ENCODE data around the gene SH3D19.

DNA sequence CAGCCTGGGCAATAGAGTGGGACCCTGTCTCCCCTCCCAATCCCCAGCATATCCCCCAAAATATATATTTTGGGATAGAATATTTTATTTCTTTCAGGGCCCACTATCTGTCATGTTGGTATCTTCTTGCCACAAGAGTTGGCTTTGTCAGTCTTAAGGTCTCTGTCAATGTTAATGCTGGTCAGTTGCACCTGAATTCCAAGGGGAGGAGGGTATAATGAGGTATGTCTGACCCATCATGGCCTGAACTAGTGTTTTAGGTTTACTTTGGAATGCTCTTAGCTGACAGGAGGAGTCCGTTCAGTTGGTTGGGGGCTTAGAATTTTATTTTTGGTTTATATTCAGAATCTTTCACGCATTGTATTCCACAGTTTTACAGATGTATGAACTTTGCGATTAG is 232.2 kb downstream of the SH3D19 start:
- TF ChIP-seq, protein P1, sequence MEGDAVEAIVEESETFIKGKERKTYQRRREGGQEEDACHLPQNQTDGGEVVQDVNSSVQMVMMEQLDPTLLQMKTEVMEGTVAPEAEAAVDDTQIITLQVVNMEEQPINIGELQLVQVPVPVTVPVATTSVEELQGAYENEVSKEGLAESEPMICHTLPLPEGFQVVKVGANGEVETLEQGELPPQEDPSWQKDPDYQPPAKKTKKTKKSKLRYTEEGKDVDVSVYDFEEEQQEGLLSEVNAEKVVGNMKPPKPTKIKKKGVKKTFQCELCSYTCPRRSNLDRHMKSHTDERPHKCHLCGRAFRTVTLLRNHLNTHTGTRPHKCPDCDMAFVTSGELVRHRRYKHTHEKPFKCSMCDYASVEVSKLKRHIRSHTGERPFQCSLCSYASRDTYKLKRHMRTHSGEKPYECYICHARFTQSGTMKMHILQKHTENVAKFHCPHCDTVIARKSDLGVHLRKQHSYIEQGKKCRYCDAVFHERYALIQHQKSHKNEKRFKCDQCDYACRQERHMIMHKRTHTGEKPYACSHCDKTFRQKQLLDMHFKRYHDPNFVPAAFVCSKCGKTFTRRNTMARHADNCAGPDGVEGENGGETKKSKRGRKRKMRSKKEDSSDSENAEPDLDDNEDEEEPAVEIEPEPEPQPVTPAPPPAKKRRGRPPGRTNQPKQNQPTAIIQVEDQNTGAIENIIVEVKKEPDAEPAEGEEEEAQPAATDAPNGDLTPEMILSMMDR (IDR thresholded peaks at IDR 0.05), result no peak
- TF ChIP-seq POLR2A (IDR thresholded peaks at IDR 0.05), result no peak

All from uterus (tissue), 2 donors.